HG03575 (cell line): Measurements from ENCODE around the gene MIB2.

Experiments used
- ATAC-seq: cut with Tn5 transposase; IDR thresholded peaks from one replicate; pipeline ENCODE4 v1.9.1; 2021; ENCODE audit not compliant: unreplicated experiment, insufficient number of reproducible peaks, low FRiP score; ENCODE audit errors: extremely low read depth

Gene MIB2

DNA sequence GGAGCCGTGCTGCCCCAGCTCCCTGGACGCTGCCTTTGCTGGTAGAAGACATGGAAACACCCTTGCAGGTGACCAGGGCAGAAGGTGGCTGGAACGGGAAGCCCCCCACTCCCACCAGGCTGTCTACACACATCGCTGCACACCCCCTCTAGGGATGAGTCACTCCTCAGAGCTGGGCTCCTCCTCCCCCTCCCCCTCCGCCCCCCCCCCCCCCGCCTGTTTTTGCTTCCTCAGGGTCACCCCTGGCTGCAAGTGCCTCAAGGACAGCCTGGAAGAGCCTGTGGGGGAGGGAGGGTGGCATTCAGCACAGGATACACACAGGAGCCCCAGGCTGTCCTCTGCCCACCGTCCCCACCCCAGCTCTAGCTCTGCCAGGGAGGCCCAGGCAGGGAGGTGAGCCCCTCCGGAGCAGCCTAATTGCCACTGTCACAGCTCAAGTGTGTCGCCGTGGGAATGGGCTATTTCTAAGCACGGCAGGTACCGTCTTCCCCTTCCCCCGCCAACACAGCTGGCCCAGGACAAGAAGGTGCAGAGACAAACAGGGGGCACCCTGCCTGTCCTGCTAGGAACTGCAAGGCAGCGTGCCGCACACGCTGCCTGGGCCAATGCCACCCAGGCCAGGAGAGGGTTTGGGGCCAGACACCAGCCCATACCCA lies 17.9 kb upstream of the MIB2 start:
- ATAC-seq, result no peak

DNA sequence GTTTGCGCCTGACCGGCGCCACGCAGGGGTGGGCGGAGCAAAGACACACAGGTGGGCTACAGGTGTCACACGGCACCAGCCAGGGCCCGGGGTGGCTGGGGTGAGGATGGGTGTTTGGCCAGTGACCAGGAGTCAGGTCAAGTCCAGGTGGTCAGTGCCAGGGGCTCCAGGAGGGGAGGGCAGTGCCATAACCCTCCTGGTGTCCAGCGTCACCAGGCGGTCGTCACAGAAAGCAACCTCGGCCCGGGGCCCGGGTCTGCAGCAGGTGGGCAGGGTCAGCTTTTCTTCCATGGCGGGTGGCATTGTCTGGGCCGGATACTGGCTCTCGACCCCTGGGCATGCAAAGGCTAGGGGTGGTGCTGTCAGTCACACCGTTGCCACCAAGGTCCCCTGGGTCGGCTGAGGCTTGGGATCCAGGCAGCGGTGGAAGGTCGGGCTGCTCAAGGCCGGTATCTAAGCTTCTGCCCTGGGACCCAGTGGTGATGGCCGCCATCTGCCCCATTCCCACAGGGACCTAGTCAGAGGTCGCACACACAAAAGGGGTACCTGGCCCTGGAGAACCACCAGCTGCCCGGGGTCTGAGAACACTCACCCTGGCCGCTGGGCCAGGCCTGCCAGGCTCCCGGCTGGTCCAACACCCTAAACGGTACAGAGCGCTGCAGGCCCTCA lies 17.1 kb upstream of the MIB2 start:
- no peak for ATAC-seq

DNA sequence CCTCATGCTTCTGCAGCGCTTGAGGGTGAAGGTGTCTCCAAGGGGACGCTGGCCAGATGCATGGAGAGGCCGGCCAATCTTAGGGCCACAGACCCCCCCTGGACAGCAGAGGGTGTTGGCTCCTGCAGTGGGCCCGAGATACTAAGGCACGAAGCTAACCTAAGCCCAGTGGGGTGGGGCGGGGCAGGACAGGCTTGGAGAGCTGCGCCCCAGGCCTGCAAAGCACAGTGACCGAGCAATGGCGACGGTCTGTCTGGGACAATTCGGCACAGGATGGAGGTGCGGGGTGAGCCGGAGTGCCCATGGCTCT lies 16.6 kb upstream of the MIB2 start:
- ATAC-seq, result no peak

DNA sequence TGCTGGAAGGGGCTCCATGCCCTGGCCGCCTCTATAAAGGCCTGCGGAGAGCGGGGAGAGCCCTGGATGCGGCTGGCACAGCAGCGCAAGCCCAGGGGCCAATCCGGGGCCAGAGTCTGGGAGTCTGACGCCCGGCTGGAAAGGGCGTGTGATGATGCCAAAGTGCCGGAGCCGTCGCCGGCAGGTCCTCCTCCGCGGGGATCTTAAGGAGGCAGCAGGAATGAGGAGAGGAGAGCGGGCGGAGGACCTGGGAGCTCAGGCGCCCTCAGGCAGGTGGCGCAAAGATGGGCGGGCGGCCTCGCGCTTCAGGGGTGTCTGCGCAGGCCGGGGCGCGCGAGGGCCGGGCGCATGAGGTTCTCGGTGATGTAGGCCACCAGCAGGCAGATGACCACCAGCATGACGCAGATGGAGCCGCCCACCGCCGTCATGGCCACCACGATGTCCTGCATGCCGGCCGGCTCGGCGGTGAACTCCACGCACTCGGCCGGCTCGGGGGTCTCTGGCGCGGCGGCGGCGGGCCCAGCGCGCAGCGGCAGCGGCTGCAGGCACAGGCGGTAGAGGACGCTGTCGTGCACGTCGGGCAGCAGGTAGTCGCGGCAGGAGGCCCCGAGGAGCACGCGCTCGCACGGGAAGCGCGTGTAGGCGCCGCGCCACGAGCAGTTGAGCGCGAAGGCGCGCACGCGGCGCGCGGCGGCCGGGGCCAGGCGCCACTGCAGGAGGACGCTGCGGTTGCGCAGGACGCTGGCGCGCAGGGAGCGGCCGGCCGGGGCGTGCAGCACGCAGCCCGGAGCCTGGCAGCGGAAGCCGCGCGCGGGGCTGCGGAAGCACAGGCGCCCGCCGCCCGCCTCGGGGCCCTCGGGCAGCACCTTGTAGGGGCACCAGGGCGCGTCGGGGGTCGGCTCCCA lies 16.0 kb upstream of the MIB2 start:
- ATAC-seq, result no peak

DNA sequence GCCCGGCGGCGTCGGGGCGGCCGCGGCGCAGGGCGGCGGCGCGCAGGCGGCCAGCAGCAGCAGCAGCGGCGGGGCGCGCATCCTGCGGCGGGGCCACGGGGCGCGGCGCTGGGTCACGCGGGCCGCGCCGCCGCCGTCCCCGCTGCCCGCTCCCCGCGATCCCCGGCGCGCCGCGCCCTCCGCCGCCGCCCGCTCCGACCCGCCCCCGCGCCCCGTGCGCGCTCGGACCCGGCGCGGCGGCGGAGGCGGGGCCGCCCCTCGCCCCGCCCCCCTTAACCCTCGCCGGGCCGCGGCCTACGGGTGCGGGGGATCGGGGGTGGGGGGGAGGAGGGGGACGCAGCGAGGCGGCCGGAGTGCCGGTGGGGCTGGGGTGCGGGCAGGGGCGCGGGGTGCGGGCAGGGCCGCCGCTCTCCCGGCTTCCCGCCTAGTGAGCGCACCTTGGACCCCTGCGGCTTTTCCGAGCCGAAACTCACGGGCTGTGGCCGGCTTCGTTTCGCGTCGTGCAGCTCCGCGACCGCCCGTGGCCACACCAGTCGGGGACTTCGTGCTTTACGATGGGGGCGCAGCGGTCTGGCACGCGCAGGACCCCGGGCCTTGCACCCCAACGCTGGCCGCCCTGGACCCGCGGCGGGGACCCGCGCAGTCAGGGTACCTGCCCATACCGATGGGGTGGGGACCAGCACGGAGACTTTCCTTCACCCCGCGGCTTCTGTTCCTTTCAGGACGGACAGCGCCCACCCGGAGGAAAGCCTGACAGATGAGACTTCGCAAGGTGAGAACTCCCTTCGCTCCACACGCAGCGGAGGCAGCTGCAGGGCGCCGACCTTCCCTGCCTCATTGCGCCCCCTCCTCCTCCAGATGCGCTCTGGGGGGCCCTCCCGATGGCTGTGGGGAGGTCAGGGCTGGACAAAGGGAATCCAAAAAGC lies 15.1 kb upstream of the MIB2 start, which contains the start of gene FNDC10:
FNDC10 (minus strand) TSS at position 201 of the 926 bp plus-strand sequence; CDS start at position 81, 120 bp downstream.
- ATAC-seq, result no peak

DNA sequence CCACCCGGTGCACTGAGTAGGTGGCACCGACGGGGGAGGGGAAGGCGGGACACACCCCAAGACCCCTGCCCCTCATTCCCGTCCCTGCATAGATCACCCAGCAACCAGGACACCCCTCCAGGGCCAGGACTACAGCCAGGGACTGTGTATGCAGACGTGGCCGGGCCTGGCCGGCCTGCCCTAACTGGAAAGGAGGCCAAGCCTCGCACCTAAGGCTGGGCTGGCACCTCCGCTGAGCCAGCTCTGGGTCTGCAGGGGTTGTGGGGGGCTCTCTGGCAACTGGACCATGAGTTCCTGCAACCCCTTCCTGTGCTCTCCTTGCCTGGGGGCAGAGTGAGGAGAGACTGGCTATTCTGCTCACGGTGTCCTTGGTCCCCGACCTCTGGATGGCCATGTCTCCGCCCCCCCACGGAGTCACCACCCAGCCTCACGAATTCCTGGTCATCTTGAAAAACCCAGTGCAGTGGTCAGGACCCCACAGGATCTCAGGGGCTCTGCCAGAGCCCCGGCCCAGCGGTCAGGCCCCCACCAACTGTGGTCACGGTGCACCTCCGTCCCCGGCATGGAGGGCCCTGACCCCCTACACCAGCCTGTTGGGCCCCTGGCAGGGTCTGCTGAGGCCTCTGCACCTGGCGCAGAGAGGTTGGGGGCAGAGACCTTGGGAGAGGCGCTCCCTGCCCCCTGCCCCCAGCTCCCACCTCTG lies 14.3 kb upstream of the MIB2 start:
- ATAC-seq, result no peak

DNA sequence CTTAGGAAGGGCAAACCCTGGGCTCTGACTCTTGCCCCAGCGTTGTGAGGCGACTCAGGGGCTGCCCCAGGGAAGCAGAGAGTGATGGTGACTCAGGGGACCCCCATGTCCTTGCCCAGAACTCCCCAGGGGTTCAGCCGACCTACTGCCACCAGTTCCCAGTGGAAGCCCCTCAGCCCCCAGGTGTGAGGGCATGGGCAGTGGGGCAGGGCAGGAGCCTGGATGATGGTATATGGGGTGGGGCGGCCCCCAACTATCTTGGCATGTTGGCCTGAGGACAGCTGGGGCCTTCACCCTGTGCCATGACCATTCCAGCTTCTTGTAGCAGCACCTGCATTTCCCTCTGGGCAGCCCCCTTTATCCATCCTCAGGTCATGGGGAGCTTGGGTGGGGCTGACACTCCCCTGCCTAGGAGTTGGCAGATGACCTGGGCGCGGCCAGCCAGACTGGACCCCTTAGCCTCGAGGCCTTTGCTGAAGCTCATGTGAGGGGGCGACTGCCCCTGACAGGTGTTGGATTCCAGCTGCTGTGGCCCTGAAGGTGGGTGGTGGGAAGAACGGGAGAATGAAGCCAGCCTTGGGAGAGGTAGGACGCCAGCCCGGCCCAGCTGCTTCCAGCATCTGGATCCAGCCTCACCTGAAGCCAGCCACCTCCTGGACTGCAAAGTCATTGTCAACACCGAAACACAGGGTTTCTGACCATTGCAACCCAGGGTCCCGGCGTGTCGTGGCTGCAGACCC lies 13.6 kb upstream of the MIB2 start:
- no peak for ATAC-seq

DNA sequence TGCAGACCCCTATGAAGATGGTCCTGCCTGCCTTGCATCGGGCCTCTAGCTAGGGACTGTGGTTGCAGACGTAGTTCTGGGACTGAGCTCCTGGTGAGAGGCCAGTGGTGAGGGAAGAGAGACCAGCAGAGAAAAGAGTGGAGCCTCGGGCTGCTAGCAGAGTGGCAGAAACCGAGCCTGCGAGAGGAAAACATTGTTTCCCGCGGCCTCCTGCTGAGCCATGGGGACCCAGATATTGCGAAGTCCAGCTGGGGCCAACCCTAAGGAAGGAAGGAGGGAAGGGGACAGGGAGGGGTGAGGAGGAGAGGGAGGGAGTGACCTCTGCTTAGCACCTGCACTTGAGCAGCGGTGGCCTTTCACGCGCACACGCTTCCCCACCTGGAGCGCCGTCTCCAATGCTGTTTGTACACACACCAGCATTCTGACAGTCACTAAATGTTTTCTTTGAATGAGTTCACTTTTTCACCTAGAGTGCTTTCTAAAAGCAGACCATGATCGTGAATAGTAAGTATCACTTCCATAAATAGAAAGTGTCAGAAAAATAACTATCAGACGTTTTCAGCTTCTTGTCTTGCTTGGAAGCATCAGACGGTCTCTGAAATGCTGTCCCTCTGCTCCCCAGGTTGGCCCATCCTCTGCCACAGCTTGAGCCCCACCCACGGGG lies 12.9 kb upstream of the MIB2 start:
- ATAC-seq, result no peak

DNA sequence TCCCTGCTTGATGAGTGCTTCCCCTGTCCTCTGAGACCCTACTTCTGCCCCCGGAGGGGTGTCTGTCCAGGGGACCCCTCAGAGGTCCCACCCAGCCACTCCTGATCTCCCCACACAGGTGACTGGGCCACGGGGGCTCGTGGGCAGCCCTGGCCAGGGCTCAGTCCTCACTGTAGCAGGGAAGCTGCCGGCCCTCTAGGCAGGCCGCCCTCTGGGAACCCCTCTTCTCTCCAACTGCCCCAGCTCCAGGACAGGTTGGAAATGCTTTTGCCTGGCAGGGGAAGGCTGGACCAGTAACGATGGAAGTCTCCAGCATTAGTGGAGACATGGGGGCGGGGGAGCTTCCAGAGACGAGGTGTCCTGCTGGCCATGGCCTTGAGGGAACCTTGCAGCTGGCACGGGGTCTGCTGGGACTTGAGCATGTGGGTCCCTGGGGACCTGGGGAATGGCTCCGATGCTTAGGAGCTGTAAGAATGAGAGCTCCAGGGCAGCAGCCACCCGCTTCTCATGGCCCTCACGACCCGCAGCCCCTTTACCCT lies 12.3 kb upstream of the MIB2 start:
- ATAC-seq, result no peak

DNA sequence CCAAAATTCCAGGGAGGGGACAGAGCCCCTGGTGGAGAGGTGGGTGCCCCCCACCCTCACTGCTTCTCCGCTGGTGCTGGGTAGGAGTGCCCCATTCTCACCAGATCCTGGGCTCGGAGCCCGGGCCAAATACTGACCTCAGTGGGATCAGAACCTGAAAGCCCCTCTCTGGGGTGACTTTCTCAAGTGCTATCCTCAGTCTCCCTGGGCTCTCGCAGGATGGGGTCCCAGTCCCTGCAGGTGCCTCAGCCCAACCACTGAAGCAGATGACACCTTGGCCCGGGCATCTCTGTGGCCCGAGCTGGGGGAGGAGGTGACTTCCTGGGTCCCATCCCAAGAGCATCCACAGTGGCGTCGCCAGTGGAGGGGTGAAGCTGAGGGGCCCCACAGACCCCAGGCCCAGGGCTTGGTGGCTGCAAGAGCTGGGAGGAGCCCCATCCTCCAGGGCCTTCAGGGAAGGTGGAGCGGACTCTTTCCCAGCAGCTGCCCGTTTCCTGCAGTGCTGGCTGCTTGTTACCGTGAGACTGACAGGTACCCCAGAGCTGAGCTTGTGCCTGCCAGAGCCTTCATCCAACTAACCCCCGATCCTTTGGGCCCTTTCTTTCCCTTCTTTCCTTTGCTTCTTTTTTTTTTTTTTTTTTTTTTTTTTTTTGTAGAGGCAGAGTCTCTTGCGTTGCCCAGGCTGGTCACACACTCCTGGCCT lies 11.5 kb upstream of the MIB2 start:
- ATAC-seq, result no peak

DNA sequence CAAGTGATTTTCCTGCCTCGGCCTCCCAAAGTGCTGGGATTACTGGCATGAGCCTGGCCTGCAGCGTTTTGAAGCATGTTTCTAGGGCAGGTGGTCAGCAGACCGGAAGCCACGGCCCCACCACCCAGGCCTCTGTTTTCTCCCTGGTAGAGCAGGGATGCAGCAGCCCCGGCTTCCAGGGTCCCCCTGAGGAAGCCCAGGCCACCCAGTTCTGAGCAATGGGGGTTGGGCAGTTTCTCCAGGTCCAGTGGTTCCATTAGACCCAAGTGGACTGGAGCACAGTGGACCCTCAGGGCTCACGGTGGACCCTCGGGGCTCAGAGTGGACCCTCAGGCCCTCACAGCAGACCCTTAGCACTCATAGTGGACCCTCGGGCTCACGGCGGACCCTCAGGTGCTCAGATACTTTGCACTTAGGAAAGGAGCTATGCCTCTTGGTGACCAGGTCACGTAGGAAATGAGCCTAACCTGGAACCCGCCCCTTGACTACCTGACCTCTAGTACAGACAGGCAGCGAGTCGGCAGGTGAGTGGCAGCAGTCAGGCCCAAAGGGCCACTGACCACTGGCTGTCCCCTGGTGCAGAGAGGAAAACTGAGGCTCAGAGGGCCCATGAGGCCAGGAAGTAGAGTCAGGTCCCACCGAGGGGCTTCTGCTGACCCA lies 10.8 kb upstream of the MIB2 start:
- no peak for ATAC-seq

DNA sequence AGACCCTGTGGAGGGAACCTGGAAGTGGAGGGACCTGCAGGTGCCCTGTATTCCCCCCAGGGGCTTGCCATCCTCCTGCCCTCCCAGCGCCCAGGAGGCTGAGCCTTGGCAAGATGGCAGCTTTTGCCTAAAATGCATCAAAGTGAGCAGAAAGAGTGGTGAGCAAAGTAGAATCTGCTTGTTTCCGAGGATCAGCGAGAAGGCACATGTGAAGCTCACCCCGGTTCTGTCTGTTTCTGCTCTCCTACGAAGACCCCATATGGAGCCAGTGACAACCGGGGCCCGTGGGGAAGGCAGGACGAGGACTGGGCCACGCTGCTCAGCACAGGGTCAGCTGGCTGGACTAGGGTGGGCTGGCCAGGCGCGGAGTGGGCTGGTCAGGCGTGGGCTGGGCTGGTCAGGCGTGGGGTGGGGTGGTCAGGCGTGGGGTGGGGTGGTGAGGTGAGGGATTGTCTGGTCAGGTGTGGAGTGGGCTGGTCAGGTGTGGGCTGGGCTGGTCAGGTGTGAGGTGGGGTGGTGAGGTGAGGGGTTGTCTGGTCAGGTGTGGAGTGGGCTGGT lies 10.2 kb upstream of the MIB2 start:
- ATAC-seq, result no peak

DNA sequence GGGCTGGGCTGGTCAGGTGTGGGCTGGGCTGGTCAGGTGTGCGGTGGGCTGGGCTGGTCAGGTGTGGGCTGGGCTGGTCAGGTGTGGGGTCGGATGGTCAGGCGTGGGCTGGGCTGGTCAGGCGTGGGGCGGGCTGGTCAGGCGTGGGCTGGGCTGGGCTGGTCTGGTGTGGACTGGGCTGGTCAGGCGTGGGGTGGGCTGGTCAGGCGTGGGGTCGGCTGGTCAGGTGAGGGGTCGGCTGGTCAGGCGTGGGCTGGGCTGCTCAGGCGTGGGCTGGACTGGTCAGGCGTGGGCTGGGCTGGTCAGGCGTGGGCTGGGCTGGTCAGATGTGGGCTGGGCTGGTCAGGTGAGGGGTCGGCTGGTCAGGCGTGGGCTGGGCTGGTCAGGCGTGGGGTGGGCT lies 9.6 kb upstream of the MIB2 start:
- ATAC-seq, result no peak

DNA sequence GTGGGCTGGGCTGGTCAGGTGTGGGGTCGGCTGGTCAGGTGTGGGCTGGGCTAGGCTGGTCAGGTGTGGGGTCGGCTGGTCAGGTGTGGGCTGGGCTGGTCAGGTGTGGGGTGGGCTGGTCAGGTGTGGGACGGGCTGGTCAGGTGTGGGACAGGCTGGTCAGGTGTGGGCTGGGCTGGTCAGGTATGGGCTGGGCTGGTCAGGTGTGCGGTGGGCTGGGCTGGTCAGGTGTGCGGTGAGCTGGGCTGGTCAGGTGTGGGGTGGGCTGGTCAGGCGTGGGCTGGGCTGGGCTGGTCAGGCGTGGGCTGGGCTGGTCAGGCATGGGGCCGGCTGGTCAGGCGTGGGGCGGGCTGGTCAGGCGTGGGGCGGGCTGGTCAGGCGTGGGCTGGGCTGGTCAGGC lies 9.1 kb upstream of the MIB2 start:
- no peak for ATAC-seq

DNA sequence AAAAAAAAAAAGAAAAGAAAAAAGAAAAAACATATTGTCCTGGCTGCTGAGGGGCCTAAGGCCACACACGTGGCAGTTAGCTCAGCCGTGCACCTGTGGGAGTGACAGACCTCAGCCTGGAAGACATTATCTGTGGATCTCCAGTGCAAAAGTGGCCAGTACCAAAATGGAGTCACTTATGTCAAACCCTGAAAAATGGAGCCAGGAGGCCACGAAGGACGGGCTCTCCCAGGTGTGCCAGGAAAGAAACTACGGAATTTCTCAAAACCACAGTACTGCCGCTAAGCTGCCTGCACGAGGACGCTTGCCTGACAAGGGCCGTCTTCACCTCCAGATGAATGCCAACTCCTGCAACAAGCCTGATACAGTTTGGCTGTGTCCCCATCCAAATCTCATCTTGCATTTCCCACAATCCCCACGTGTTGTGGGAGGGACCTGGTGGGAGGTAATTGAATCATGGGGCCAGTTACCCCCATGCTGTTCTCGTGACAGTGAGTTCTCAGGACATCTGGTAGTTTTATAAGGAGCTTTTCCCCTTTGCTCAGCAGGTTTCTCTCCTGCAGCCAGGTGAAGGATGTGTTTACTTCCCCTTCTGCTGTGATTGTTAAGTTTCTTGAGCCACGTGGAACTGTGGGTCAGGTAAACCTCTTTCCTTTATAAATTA lies 5.3 kb upstream of the MIB2 start:
- ATAC-seq, result no peak
